Measurements from ENCODE around the gene SRRM2.

SRRM2 gene

GRCh38 chr16:2752035-2752849, at the start of gene SRRM2:
TSS of gene SRRM2 (plus strand) at chr16:2752638. CDS start at chr16:2756365, 3,727 bp downstream.
- peak; percentile 94 for DNase-seq (ENCODE audit: low spot score)

DNA sequence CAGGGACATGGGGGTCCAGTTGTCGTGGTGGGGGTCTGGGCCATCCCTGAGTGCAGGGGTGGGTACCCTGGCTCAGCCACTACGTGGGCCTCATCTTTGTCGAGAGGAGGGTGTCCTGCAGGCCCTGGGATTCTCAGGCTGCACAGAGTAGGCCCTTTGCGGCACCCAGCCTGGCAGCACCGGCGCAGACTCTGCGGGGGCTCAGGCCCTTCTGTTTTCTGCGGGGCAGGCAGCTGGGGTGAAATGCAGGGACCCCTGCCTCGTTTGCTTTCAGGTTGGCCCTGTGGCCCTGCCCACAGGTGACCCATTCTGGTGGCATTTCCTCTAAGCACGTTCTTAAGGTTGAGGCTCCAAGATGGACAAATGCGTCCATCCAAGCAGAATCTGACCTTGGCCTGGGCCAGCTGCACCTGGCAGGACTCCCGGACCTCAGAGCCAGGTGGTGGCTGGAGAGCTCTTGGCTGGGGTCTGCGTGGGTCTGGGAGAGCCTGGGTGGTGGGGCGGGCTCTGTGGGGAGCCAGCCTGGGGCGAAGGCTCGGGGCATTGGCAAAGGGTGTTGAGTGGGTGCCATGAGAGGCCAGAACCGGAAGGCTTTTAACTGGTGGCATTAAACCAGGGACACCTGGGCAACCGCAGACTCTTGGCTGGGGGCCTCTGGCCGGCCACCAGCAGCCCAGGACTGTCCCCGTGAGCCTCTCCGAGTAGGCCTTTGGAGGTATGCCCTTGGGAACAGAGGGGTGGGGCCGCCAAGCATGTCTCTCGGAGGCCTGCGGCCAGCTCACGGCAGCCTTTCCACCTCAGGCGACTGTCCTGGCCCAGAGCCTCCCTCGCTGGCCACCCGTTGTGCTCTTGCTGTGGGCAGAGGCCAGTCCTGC, 49.3 kb upstream of the SRRM2 start:
- DNase-seq (ENCODE audit: low spot score), result no peak

- DNase-seq (ENCODE audit: low spot score), result no peak
These were observed 48.1 kb upstream of the SRRM2 start for GRCh38 chr16:2704166-2704982.

DNA sequence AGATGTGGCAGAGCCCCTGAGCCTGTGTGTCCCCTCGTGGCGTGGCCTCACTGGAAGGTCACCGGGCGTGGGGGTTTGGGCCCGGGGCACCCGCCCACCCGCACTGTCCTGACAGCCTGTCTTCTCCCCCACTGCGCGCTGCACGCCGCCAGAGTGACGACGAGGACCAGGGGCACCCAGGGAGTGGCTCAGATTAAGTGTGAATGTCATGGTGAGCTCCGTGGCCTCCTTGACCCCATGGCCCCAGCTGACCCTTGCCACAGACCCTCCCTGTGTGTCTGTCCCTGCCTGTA, 47.5 kb upstream of the SRRM2 start:
- no peak for DNase-seq (ENCODE audit: low spot score)

GRCh38 chr16:2705351-2705750, 47.1 kb upstream of the SRRM2 start:
- DNase-seq (ENCODE audit: low spot score), result no peak

DNA sequence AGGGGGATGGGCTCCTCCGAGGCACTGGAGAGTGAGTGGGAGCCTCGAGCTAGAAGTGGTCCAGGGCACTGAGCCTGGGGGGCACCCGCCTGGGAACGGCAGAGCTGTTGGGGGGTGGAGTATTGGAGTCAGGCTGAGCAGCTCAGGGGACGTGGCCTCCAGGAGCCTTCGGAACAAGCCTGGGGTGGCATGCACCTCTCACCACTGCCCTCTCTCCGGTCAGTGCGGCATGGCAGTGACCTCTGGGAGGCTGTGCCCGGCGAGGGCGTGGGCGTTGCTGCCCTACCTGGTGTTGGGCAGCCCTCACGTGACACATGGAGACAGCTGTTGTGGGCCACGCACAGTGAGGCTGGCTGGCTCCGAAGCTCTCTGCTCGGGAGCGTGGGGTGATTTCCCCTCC, 46.4 kb upstream of the SRRM2 start:
- no peak for DNase-seq (ENCODE audit: low spot score)

- no peak for DNase-seq (ENCODE audit: low spot score)
These were observed 45.7 kb upstream of the SRRM2 start for GRCh38 chr16:2706611-2707311.

DNA sequence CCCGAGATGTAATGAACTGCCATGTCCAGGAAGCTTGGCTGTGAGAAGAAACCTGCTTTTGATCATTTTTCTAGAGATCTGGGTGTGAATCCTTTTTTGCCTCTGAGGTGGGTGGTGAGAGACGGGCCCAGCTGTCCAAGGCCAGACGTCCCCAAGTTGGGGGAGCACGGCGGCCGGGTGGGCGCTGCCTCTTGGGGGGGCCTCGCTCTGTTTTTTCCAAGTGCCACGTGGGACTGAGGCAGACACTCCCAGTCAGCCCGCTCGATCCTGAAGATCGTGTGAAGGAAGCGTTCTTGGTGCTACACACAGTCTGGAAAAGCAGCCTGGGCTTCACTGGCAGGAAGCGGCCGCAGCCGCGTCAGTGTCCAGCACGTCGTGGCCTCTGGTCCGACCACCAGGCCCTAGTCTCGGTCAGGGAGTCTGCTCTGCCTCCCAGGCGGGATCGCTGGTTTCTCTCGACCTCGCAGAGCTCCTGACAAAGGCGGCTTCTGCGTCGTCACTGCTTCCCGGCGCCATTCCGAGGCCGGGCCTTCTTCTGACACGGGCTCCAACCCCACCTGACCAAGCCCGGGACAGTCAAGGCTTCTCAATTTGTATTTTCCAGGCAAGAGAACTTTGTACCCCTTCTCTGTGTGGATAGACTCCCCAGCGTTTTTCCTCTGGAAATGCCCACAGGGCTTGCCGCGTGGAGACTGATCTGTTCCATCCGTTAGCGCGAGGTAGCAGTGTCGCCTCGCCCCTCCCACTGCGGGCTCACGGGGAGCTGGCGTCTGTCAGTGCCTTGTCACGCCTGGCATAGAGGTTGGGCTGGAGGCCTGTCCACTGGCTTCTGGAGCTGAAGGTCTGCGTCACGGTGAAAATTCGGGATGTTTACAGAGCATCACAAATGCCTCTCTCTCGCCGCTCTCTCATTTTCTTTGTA, 44.8 kb upstream of the SRRM2 start:
- no peak for DNase-seq (ENCODE audit: low spot score)

DNA sequence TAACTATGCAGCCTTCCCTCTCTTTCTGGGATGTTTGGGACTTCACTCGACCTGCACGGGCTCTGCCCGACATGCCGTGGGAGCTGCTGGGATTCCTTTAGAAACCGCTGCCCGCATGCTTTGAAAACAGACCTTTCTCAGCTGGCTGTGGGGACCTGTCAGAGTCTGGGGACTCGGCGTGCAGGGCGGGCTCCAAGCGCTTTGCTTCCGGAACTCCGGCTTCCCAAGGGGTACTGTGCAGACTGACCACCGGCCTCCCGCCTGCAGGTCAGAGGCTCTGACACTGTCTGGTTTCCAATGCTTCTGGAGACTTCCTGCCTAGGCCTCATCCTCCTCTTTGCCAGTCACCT, 44.2 kb upstream of the SRRM2 start:
- no peak for DNase-seq (ENCODE audit: low spot score)

- DNase-seq (ENCODE audit: low spot score), result no peak
These were observed 43.4 kb upstream of the SRRM2 start for GRCh38 chr16:2708955-2709587.

GRCh38 chr16:2709588-2709984, 42.9 kb upstream of the SRRM2 start:
- DNase-seq (ENCODE audit: low spot score), result no peak

- no peak for DNase-seq (ENCODE audit: low spot score)
These were observed 42.3 kb upstream of the SRRM2 start for GRCh38 chr16:2710021-2710710.

DNA sequence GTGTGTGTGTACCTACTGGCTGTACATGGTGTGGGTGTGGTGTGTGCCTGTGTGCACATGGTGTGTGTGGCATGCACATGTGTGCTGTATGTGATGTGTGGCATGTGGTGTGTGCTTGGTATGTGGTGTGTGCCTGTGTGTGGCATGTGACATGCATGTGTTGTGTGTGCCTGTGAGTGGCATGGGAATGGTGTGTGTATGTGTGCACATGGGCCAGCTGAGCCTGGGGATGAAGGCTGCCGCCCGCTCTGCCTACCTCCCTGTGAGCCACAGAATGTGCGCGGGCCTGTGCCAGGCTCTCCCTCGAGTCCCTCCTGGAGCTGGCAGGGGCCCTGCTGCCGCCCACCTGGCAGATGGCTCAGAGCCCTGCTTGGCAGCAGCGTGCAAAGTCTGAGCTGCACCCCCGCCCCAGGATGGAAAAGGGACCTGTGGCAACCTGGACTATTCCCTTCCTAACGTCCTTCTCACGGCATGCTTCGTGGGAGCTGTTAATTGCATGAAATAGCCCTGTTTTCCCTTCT, 41.7 kb upstream of the SRRM2 start:
- no peak for DNase-seq (ENCODE audit: low spot score)

GRCh38 chr16:2711370-2712062, 40.9 kb upstream of the SRRM2 start:
- no peak for DNase-seq (ENCODE audit: low spot score)

- no peak for DNase-seq (ENCODE audit: low spot score)
These were observed 40.4 kb upstream of the SRRM2 start for GRCh38 chr16:2712063-2712441.

DNA sequence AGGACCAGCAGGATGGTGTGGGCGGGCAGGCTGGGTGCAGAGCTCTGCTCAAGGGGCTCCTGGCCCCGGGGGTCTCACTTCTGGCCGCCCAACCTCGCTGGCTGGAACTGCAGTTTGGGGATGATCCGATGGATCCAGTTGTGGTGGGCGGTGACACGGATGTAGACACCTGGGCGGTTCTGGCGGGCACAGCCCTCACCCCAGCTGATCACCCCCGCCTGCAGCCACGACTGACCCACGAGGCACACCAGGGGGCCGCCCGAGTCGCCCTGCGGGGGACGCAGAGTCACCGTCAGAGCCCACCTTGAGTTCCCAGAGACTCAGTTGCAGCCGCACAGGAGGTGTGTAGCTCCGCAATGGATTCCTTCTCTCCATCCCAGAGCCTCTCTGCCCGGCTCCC, 39.9 kb upstream of the SRRM2 start:
- no peak for DNase-seq (ENCODE audit: low spot score)

DNA sequence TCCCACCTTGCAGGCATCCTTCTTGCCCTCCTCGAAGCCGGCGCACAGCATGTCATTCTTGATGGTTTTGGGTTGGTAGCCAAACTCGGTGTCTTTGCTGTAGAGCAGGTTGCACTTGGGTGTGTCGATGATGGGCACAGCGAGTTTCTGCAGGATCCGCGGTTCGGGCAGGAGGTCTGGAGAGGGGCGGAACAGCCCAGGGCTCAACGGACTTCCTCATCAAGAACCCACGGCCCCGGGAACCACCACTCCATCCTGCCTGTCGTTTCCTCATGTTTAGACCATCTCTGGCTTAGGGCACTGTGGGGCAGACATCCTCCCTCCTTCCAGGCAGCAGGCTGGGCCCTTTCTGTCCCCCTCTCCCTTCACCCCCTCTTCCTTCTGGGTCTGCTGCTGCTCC, 38.9 kb upstream of the SRRM2 start:
- no peak for DNase-seq (ENCODE audit: low spot score)

- no peak for DNase-seq (ENCODE audit: low spot score)
These were observed 38.3 kb upstream of the SRRM2 start for GRCh38 chr16:2713985-2714774.

All from CD4-positive, alpha-beta T cell treated with Interleukin-15 for 4 hours (primary cell).